ENCODE data around the gene STAG1.
"Not testable (repeated sequence)": the region's sequence is repeated elsewhere in the genome, so short reads cannot be mapped to it uniquely, and the experiment has no call there.

STAG1 gene

DNA sequence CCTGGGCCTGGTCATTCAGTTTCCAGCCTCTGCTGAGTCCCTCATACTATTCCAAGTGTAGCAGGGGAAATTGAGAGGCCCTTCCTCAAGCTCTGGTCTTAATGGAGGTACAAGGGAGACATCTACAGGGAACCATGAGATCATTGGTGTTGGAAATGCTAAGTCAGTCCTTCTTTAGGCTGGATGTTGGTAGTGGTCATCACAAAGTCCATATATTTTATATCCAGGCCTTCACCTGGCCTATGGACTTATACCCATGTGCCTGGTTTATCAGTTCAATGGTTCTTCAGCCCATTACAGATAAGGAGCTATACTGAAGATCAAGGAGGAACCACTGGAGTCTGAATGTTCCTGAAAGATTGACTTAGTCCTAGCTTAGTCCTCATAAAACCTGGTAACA is 135.0 kb downstream of the STAG1 start:
- H3K4me3 ChIP-seq (ENCODE audit: low read depth, low read length) = no peak overlapping the region
- TF ChIP-seq, protein P1, sequence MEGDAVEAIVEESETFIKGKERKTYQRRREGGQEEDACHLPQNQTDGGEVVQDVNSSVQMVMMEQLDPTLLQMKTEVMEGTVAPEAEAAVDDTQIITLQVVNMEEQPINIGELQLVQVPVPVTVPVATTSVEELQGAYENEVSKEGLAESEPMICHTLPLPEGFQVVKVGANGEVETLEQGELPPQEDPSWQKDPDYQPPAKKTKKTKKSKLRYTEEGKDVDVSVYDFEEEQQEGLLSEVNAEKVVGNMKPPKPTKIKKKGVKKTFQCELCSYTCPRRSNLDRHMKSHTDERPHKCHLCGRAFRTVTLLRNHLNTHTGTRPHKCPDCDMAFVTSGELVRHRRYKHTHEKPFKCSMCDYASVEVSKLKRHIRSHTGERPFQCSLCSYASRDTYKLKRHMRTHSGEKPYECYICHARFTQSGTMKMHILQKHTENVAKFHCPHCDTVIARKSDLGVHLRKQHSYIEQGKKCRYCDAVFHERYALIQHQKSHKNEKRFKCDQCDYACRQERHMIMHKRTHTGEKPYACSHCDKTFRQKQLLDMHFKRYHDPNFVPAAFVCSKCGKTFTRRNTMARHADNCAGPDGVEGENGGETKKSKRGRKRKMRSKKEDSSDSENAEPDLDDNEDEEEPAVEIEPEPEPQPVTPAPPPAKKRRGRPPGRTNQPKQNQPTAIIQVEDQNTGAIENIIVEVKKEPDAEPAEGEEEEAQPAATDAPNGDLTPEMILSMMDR (IDR thresholded peaks at IDR 0.05; ENCODE audit: borderline replicate concordance, insufficient read depth, low read depth, low read length) = no peak

DNA sequence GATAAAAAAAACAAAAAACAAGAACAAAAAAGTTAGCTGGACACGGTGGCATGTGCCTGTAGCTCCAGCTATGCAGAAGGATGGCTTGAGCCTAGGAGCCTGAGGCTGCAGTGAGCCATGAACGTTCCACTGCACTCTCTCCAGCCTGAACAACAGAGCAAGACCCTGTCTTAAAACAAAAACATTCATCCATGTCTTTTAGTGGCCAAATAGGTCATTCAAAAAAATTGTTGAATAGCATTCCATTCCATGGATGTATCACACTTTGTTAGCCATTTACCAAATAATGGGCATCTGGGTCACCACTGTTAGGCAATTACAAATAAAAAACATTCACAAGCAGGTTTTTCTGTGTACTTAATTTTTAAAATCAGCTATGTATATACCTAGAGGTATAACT is 139.7 kb downstream of the STAG1 start:
- no peak overlapping the region for H3K4me3 ChIP-seq (ENCODE audit: low read depth, low read length)
- TF ChIP-seq, protein P1 (IDR thresholded peaks at IDR 0.05; ENCODE audit: borderline replicate concordance, insufficient read depth, low read depth, low read length) = no peak

DNA sequence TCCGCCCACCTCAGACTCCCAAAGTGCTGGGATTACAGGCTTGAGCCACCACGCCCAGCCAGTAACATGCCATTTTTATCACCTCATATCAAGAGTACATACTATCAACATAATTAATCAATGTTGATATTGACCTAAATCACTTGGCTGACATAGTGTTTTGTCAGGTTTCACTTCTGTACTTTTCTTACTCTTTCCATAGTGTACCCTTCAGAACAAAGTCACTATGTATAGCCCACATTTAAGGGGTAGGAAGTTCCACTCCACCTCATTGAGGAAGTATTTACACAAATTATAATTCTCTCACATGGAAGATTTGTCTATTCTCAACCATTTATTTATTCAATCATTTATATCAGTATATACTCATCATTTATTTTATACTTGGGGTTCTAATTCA is 145.2 kb downstream of the STAG1 start:
- H3K4me3 ChIP-seq (ENCODE audit: low read depth, low read length) = no peak overlapping the region
- TF ChIP-seq, protein P1 (IDR thresholded peaks at IDR 0.05; ENCODE audit: borderline replicate concordance, insufficient read depth, low read depth, low read length) = no peak

GRCh38 chr3:136606216-136606615 is 146.0 kb downstream of the STAG1 start:
- not testable (repeated sequence) for H3K4me3 ChIP-seq (ENCODE audit: low read depth, low read length)

DNA sequence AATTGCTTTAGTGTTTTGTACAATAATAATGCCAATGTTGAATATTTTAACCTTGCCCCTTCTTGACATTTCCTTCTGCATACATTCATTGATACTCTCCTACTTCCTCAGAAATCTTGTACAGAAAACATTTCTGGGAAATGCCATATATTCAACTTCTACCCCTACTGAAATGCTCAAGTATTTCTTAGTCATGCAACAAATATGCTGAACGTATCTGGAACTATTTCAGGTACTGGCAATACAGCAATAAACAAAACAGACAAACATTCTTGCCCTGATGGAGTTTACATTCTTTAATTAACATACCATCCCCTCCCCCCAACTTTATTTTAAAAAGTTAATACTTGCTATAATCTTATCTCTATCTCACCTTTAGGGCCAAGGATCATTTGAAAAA is 147.2 kb downstream of the STAG1 start:
- no peak overlapping the region for H3K4me3 ChIP-seq (ENCODE audit: low read depth, low read length)
- TF ChIP-seq, protein P1 (IDR thresholded peaks at IDR 0.05; ENCODE audit: borderline replicate concordance, insufficient read depth, low read depth, low read length) = no peak

GRCh38 chr3:136602818-136603217 is 149.4 kb downstream of the STAG1 start:
- H3K4me3 ChIP-seq (ENCODE audit: low read depth, low read length) = no peak overlapping the region
- TF ChIP-seq, protein P1 (IDR thresholded peaks at IDR 0.05; ENCODE audit: borderline replicate concordance, insufficient read depth, low read depth, low read length) = no peak

DNA sequence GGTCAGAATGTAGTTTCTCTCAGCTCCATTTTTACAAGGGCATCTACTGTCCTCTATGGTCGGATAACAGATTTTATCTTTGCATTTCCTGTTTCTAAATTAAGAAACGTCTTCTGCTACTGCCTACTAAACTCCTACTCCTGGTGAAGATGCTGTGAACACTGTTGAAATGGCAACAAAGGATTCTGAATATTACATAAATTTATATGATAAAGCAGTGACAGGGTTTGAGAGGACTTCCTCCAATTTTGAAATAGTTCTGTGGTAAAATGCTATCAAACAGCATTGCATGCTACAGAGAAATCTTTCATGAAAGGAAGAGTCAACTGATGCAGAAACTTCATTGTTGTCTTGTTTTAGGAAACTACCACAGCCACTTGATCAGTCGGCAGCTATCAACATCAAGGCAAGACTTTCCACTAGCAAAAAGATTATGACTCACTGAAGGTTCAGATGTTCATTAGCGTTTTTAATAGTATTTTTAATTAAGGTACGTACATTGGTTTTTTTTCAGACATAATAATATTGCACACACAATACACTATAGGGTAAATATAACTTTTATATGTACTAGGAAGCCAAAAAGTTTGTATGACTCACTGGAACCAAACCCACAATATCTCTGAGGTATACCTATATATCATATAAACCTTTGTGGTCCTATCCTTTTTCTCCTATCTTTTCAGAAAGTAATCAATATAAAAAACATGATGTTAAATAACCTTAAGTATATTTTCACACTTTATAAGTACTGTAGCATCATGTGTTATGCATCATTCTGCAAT is 156.1 kb downstream of the STAG1 start:
- H3K4me3 ChIP-seq (ENCODE audit: low read depth, low read length) = no peak overlapping the region
- TF ChIP-seq, protein P1 (IDR thresholded peaks at IDR 0.05; ENCODE audit: borderline replicate concordance, insufficient read depth, low read depth, low read length) = no peak
